Caki2 (cell line): ENCODE measurements around the gene HEPN1. TPM values are rescaled to one million over a fixed set of nuclear protein-coding genes. Genes with fewer than 3 reads are reported as not detected.

Source experiments
- DNase-seq: peaks from one replicate; pipeline ENCODE4 v3.0.0-alpha.2; 2015; ENCODE audit warnings: low read depth
- in situ Hi-C: cut with HindIII; loops from 2 replicates; pipeline ENCODE4 v1.10.0; 2016; ENCODE audit warnings: low sequenced_read_pairs, low pct_unique_long_range_greater_than_20kb, mixed read lengths
- total RNA-seq: library from RNA; depleted of rRNA; stranded (reverse); fragments of >200 nt; shearing (Covaris generic); gene quantifications from 2 replicates; pipeline ENCODE4 v1.2.3, GENCODE V29; 2014; ENCODE audit warnings: low replicate concordance

Gene HEPN1
- total RNA-seq, 1 experiment from 2014 or later: not detected

GRCh38 chr11:124882339-124883071 lies 36.5 kb upstream of the HEPN1 start:
- DNase-seq: no peak
- in situ Hi-C loops: no loop called here

GRCh38 chr11:124884340-124884739 lies 34.7 kb upstream of the HEPN1 start:
- in situ Hi-C loops: no loop called here
- DNase-seq: no peak

GRCh38 chr11:124884869-124885479 lies 34.1 kb upstream of the HEPN1 start:
- DNase-seq: no peak
- in situ Hi-C loops: no loop called here

DNA sequence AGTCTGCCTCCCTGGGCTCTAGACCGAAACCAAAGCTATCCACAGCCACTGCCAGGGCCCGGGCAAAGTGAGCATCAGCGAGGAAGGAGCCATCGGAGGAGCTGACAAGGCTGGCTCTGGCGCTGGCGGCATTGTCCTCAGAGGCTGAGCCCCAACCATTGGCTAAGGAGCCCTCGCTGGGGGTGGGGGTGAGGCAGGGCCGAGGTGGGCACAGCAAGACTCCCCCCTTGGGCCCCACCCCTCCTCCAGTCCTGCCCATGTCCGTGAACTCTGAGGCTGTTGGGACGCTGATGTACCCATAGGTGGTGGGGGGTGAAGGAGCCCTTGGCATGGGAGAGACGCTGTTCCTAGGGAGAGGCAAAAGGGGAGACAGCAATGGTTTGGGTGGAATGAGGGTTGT lies 32.6 kb upstream of the HEPN1 start:
- in situ Hi-C loops: no loop called here
- no peak for DNase-seq

DNA sequence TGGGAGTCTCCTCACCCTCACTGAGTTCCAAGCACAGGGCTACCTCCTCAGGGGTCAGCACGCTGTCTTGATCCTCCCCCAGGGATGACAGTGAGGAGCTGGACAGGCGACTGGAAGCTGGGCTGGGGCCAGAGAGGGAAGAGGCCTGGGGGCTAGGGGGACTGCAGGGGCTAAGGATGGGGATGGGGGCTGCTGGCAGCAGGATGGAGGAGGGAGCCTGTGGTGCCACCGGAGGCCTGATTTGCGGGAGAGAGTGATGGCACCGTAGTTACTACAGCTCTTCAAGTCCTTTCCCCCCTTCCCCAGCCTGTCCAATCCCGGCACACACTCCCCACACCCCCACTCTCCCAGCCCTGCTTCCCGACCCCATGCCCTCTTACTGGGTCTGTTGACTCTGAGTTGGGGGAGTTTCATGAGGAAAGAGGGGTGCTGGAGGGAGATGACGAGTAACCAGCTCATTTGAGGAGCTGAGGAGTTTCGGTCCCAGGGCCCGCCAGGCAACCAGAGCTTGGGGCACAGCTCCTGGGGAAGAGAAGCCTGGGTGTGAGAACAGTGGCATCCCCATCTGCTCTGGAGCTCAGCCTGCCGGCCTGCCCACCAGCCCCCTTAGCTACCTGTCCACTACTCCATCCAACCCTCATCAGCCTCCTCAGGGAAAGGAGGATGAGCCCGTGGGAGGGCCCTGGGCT lies 31.9 kb upstream of the HEPN1 start:
- in situ Hi-C loops: no loop called here

GRCh38 chr11:124887667-124888013 lies 31.4 kb upstream of the HEPN1 start:
- DNase-seq: no peak
- in situ Hi-C loops: no loop called here

More for the DNA sequence above, 31.9 kb upstream of the HEPN1 start:
- no peak for DNase-seq

- in situ Hi-C loops: no loop called here
These were observed 29.6 kb upstream of the HEPN1 start for GRCh38 chr11:124889191-124890091.

DNA sequence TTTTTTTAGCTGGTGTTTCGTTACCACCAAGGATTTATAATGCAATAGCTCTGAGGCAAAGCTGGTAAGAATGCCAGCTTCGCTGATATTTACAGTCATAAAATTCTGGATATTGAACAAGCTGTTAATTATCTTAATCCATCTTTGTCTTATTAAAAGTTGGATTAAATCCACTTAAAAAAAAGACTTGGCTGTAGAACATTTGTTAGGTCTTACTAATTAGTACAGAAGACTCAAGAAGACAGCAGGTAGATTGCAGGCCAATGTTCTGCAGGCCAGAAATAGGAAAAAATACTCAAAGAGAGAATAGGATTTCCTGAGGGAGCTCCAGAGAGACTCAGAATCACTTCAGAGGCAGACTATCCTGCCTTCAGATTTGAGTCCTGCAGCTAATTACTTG lies 28.9 kb upstream of the HEPN1 start:
- in situ Hi-C loops: no loop called here
- no peak for DNase-seq

More at GRCh38 chr11:124889191-124890091, 29.6 kb upstream of the HEPN1 start:
- no peak for DNase-seq

DNA sequence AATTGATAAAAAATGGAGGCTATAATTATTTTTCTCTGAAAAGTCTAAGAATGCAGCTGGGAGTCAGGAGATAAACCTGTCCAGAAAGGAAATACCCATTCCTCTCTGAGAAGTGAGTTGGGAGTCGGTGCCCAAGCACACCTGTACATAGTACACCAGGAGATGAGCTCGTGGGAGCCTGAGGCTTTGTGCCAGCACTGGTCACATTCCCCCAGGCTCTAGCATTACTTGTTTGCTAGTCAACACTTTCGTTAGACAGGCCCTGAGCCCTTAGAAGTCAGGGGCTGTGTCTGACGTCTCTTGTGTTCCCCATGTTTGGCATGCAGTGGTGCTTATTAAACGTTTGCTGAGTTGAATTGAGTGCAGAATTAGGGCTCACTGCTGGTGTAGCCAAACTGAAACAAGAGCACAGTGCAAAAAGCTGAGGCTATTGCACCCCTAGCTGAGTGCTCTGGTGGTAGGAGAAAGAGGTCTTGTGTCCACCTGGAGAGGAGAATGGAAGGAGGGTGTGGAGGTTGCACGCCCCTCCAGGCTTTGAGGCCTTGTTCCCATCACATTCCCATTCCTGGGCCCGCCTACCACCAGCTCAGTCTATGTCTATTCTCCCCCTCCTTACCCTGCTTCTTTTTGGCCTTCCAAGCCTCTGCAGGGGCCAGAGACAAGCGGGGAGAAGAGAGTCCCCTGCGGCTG lies 28.2 kb upstream of the HEPN1 start:
- in situ Hi-C loops: no loop called here
- DNase-seq: no peak

GRCh38 chr11:124891373-124891861 lies 27.6 kb upstream of the HEPN1 start:
- in situ Hi-C loops: no loop called here
- DNase-seq: no peak

- DNase-seq: no peak
- in situ Hi-C loops: no loop called here
These were observed 26.9 kb upstream of the HEPN1 start for GRCh38 chr11:124892146-124892545.

GRCh38 chr11:124892750-124893454 lies 26.1 kb upstream of the HEPN1 start:
- in situ Hi-C loops: no loop called here
- no peak for DNase-seq

- DNase-seq: no peak
- in situ Hi-C loops: no loop called here
These were observed 25.2 kb upstream of the HEPN1 start for GRCh38 chr11:124893781-124894401.

GRCh38 chr11:124894606-124895430 lies 24.2 kb upstream of the HEPN1 start:
- in situ Hi-C loops: no loop called here
- DNase-seq: no peak

DNA sequence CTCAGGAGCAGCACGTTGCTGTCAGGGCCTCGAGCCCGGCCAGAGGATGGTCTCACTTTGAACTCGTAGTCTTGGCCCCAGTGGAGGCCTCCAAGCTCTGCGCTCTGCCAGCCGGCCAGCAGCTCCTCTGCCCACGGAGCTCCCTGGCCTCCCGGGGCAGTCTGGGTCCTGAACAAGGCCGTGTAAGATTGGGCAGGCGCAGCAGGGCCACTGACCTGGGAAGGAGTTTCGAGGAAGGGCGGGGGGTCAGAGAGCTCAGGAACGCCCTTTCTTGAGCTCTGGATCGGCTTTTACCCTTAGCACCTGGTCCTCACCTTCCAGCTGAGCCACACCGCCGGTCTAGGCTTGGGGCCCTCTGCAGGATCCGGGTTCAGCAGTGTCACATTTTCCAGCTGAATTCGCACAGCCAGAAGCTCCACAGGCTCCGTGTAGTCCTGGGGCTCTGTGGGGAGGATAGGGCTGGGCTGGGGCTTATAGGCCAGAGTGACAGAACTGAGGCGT lies 23.5 kb upstream of the HEPN1 start:
- no peak for DNase-seq

More for the DNA sequence above, 23.5 kb upstream of the HEPN1 start:
- in situ Hi-C loops: no loop called here
